IPS-18c (cell line): ENCODE results near the gene ASS1.
"Not testable (repeated sequence)": the region's sequence is repeated elsewhere in the genome, so short reads cannot be mapped to it uniquely, and the experiment has no call there.

Source experiments
- H3K4me3 ChIP-seq: 2 replicates; pipeline ENCODE4 v1.7.0; 2013; ENCODE audit warnings: low read depth, mild to moderate bottlenecking, low read length, moderate library complexity; ENCODE audit not compliant: insufficient read depth
- H3K9me3 ChIP-seq: one replicate; pipeline ENCODE4 v1.6.1; 2013; ENCODE audit warnings: mild to moderate bottlenecking, low read length, moderate library complexity; ENCODE audit not compliant: control insufficient read depth, insufficient read depth

Gene ASS1

GRCh38 chr9:130444565-130445221, at the start of gene ASS1:
TSS of gene ASS1 (plus strand) at chr9:130444961. CDS start at chr9:130452229, 7,268 bp downstream.
- Histone ChIP-seq H3K9me3 (no peaks in the 10 kb centered on the region), H3K4me3 (peak within 1 kb of the TSS; percentile 73)

- Histone ChIP-seq H3K9me3 (no peaks in the 10 kb centered on the region), H3K4me3 (no peak overlapping the region)
These were observed 48.8 kb upstream of the ASS1 start for GRCh38 chr9:130395810-130396435.

GRCh38 chr9:130396581-130396980, 48.2 kb upstream of the ASS1 start:
- no peaks in the 10 kb centered on the region for H3K9me3 ChIP-seq
- H3K4me3 ChIP-seq, result no peak overlapping the region

DNA sequence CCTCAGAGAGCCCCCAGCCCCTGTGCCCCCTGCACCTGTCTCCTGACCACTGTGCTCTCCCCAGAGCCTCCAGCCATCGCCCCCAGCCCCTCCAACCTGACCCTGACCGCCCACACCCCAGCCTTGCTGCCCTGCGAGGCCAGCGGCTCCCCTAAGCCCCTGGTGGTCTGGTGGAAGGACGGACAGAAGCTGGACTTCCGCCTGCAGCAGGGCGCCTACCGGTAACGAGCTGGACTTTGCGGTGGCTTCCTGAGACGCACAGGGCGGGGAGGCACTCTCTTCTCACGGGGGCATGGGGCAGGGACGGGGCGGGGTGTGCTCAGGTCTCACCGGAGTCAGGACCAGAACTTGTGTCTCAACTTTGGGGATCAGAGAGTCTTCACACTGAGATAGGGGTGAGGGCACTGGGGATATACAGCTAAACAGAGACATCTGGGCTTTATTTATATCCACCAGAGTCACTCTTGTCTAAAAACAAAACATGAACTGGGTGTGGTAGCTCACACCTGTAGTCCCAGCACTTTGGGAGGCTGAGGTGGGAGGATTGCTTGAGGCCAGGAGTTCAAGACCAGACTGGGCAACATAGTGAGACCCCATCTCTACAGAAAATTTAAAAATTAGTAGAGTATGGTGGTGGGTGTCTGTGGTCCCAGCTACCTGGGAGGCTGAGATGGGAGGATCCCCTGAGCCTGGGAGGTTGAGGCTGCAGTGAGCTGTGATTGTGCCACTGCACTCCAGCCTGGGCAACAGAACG, 46.1 kb upstream of the ASS1 start:
- no peak overlapping the region for H3K4me3 ChIP-seq
- H3K9me3 ChIP-seq, result no peaks in the 10 kb centered on the region

DNA sequence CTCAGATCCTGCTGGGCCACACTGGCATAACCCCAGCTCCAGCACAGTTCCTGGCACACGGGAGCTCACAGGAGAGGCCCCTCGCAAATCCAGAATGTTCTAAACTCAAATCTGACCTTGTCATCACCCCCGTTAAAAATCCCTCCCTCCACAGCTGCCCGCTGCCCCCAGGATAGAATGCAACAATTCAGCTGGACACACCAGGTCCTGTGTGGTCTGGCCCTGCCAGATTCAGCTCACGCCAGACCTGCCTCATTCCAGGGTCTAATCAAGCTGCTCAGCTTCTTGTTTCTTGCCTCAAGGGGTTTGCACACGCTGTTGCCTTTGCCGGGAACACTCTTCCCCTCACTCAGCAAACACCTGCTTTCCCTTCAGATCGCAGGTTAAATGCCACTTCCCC, 45.0 kb upstream of the ASS1 start:
- no peak overlapping the region for H3K4me3 ChIP-seq
- no peaks in the 10 kb centered on the region for H3K9me3 ChIP-seq

DNA sequence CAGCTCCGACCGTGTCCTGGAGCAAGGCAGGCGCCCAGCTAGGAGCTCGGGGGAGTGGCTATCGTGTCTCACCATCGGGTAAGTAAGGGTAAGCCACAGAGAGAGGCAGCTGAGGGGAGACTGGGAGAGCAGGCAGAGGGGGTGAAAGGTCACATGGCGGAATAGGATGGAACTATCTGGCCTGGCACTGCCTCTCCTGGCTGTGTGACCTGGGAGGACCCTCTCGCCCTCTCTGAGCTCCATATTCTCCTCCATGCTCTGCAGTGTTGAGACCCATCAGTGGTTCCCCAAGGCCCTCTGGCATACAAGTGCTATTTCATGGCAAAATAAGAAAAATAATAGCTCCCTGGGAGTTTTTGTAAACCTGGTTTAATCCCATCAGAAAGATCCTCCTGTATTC, 43.9 kb upstream of the ASS1 start:
- no peaks in the 10 kb centered on the region for H3K9me3 ChIP-seq
- no peak overlapping the region for H3K4me3 ChIP-seq

GRCh38 chr9:130401742-130402141, 43.0 kb upstream of the ASS1 start:
- H3K9me3 ChIP-seq, H3K4me3 ChIP-seq: not testable (repeated sequence)

DNA sequence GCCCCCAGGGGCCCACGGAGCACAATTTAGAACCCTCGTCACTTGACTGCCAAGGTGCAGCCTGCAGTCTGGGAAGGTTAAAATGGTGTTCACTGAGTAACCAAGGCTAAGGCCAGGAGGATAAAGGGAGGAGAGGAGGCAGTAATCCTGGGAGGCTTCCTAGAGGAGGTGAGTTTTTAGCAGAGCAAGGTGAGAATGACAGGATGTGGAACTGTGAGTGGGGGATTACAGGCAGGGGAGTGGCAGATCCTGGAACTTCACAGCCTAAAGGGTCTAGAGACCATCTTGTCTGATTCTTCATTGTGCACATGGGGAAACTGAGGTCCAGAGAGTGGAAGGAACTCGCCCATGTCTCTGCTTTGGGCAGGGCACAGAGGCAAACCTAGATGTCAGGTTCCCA, 42.5 kb upstream of the ASS1 start:
- Histone ChIP-seq H3K9me3 (no peaks in the 10 kb centered on the region), H3K4me3 (no peak overlapping the region)

DNA sequence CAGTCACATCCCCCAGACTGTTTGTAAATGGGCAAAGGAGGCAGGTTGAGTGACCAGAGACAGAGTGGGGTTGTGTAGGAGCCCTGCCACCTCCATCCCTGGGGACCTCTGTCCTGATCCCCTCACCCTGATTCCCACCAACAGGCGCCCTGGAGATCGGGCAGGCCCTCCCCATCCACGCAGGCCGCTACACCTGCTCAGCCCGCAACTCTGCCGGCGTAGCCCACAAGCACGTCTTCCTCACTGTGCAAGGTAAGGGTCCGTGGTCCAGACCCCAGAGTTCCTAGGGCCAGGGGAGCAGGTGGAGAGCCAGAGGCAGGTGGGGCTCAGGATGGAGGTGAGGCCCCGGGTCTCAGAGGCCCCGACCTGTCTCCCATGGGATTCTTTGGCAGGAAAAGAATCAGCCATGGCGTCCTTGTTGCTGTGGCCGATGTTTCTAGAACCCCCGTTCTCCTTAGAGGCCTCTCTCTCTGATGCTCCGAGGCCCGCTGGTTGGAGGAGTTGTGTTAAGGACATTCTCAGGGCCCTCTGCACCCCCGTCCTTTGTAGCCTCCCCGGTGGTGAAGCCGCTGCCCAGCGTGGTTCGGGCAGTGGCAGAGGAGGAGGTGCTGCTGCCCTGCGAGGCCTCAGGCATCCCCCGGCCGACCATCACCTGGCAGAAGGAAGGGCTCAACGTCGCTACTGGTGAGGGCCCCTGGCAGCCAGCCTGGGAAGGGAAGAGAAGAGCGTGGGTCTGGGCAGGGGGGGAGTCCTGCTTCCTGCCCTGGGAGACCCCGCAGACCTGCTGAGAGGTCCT, 41.9 kb upstream of the ASS1 start:
- no peak overlapping the region for H3K4me3 ChIP-seq
- no peaks in the 10 kb centered on the region for H3K9me3 ChIP-seq

- no peak overlapping the region for H3K4me3 ChIP-seq
- no peaks in the 10 kb centered on the region for H3K9me3 ChIP-seq
These were observed 39.0 kb upstream of the ASS1 start for GRCh38 chr9:130405657-130406257.

DNA sequence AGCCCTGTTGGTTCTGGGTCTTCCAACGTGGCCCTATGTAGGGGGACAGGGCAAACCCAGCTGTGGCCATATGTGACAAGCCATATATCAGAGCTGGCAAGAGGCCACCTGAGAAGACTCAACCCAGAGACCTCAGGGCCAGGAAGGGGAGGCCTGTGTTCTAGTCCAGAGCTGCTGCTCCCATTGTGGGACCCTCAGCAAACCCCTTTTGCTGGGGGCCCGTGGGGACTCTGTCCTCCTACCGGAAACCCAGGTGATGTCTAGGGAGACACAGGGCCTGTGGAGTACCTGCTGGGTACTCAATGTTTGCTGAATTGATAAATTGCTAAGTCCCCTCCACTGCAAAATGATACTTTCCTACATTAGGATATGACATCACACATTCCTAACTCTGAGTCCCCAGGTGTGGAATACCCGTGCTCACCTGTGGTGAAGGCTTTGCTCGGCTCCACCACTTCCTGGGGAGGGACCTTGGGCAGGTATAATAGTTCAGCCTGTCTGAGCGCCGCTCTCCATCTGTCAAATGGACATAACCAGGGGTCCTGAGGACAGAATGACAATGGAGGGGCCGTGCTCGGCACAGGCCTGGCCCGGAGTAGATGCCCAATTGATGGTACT, 38.4 kb upstream of the ASS1 start:
- Histone ChIP-seq H3K9me3 (no peaks in the 10 kb centered on the region), H3K4me3 (no peak overlapping the region)

GRCh38 chr9:130407916-130408663, 36.7 kb upstream of the ASS1 start:
- H3K9me3 ChIP-seq, result no peaks in the 10 kb centered on the region
- no peak overlapping the region for H3K4me3 ChIP-seq

DNA sequence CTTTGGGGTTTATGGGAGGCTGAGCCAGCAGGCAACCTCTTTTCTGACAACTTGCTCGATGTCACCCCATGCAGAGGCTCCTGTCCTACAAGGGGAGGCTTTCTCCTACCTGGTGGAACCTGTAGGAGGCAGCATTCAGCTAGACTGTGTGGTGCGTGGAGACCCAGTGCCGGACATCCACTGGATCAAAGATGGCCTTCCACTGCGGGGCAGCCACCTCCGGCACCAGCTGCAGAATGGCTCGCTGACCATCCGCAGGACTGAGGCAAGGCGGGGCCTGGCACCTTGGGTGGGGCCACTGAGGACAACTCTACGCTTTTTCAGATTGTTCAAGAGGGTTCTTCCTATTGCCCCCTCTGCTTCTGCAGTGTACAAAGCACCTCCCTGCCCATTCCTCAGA, 36.1 kb upstream of the ASS1 start:
- Histone ChIP-seq H3K9me3 (no peaks in the 10 kb centered on the region), H3K4me3 (no peak overlapping the region)

GRCh38 chr9:130409246-130409645, 35.5 kb upstream of the ASS1 start:
- Histone ChIP-seq H3K4me3 (no peak overlapping the region), H3K9me3 (no peaks in the 10 kb centered on the region)

GRCh38 chr9:130410443-130410842, 34.3 kb upstream of the ASS1 start:
- Histone ChIP-seq H3K4me3 (no peak overlapping the region), H3K9me3 (no peaks in the 10 kb centered on the region)

- H3K9me3 ChIP-seq, result no peaks in the 10 kb centered on the region
- no peak overlapping the region for H3K4me3 ChIP-seq
These were observed 33.2 kb upstream of the ASS1 start for GRCh38 chr9:130411566-130411915.
